K562 (cell line): ENCODE results near the gene BAMBI. TPM values are rescaled to one million over a fixed set of nuclear protein-coding genes. Genes with fewer than 3 reads are reported as not detected.

Experiments used
- ELF4 ChIP-seq: fragments of 450-650 bp; formaldehyde crosslinking; IDR thresholded peaks from 2 replicates; pipeline ENCODE4 v1.4.0; 2022; ENCODE audit warnings: missing genetic modification characterization
- NFIC ChIP-seq: fragments of 450-650 bp; IDR thresholded peaks from 2 replicates; pipeline ENCODE4 v1.6.1; 2017; ENCODE audit warnings: mild to moderate bottlenecking, inconsistent platforms
- NR2C1 ChIP-seq, 2 experiments: fragments of 450-650 bp; IDR thresholded peaks; 2 replicates each; pipeline ENCODE4 v1.6.1; 2017; ENCODE audit warnings: mild to moderate bottlenecking in 2 of 2, antibody characterized with exemption in 1 of 2, inconsistent platforms in 1 of 2, missing compliant biosample characterization in 1 of 2, missing genetic modification characterization in 1 of 2
- POU5F1 ChIP-seq: fragments of 150-350 bp; IDR thresholded peaks from 2 replicates; pipeline ENCODE4 v1.6.1; 2014; ENCODE audit warnings: borderline replicate concordance, low read length, low read depth, mild to moderate bottlenecking; ENCODE audit not compliant: partially characterized antibody
- PYGO2 ChIP-seq: fragments of 450-650 bp; IDR thresholded peaks from 2 replicates; pipeline ENCODE4 v1.6.1; 2016; ENCODE audit warnings: mild to moderate bottlenecking, missing genetic modification characterization, moderate library complexity, missing compliant biosample characterization
- RAD21 ChIP-seq, 2 experiments: fragments of 250-450 bp in 1 of 2; fragments of 450-650 bp in 1 of 2; sonication (Bioruptor Pico) in 1 of 2; formaldehyde crosslinking in 1 of 2; IDR thresholded peaks in 1 of 2; conservative IDR thresholded peaks in 1 of 2; 2 replicates each; pipeline versions ENCODE4 v1.4.0 to v1.8.0; 2020 to 2022; ENCODE audit warnings: mild to moderate bottlenecking in 2 of 2, moderate library complexity in 1 of 2
- ZNF316 ChIP-seq: fragments of 450-650 bp; IDR thresholded peaks from 2 replicates; pipeline ENCODE4 v1.6.1; 2016
- ZNF695 ChIP-seq: fragments of 450-650 bp; formaldehyde crosslinking; IDR thresholded peaks from 2 replicates; pipeline ENCODE4 v1.4.0; 2020; ENCODE audit warnings: mild to moderate bottlenecking, moderate library complexity
- ZNF77 ChIP-seq: fragments of 250-450 bp; sonication (Bioruptor Pico); IDR thresholded peaks from 2 replicates; pipeline ENCODE4 v1.5.0; 2020
- polyA plus RNA-seq, 8 experiments: library from polyadenylated mRNA; depleted of rRNA in 4 of 8; stranded (reverse) in 5 of 8; unstranded in 3 of 8; fragments of >200 nt; fragmentation: Nextera tagmentation in 2 of 8; fragmentation: Illumina TruSeq in 1 of 8; extraction: Ambion mirVana in 2 of 8; extraction: Trizol in 1 of 8; gene quantifications; 2 replicates each; pipeline versions ENCODE4 v1.2.1 to v1.2.3, GENCODE V29; 2011 to 2014; ENCODE audit warnings: inconsistent platforms in 1 of 8, missing spikeins in 1 of 8
- total RNA-seq, 7 experiments: library from RNA; depleted of rRNA in 6 of 7; stranded (reverse); fragments of >200 nt in 6 of 7; fragmentation: Illumina TruSeq in 2 of 7; extraction: Trizol in 2 of 7; gene quantifications; 2 replicates each; pipeline versions ENCODE4 v1.2.1 to v1.2.3, GENCODE V29; 2011 to 2021; ENCODE audit warnings: low replicate concordance in 1 of 7
- TF ChIP-seq, protein P1 (sequence below): sonication (generic); formaldehyde crosslinking; IDR thresholded peaks from 2 replicates; pipeline ENCODE4 v1.9.0; 2022; ENCODE audit warnings: mild to moderate bottlenecking, missing genetic modification reagents
- TF ChIP-seq, protein P2 (sequence below): fragments of 450-650 bp; IDR thresholded peaks from 2 replicates; pipeline ENCODE4 v1.7.0; 2016; ENCODE audit warnings: borderline replicate concordance
- TF ChIP-seq, protein P3 (sequence below): fragments of 450-650 bp; IDR thresholded peaks from 2 replicates; pipeline ENCODE4 v1.6.1; 2018; ENCODE audit not compliant: partially characterized antibody
- TF ChIP-seq, protein P4 (sequence below): sonication (generic); formaldehyde crosslinking; IDR thresholded peaks from 2 replicates; pipeline ENCODE4 v1.8.0; 2023; ENCODE audit warnings: missing genetic modification reagents, mild to moderate bottlenecking, borderline replicate concordance

Gene BAMBI
- total and polyA plus RNA-seq, 9 of the 15 experiments (the other 6 are each of a cell fraction or from before 2014, with no cell fraction given): 2.0 to 21.8 (median 13.5) TPM

DNA sequence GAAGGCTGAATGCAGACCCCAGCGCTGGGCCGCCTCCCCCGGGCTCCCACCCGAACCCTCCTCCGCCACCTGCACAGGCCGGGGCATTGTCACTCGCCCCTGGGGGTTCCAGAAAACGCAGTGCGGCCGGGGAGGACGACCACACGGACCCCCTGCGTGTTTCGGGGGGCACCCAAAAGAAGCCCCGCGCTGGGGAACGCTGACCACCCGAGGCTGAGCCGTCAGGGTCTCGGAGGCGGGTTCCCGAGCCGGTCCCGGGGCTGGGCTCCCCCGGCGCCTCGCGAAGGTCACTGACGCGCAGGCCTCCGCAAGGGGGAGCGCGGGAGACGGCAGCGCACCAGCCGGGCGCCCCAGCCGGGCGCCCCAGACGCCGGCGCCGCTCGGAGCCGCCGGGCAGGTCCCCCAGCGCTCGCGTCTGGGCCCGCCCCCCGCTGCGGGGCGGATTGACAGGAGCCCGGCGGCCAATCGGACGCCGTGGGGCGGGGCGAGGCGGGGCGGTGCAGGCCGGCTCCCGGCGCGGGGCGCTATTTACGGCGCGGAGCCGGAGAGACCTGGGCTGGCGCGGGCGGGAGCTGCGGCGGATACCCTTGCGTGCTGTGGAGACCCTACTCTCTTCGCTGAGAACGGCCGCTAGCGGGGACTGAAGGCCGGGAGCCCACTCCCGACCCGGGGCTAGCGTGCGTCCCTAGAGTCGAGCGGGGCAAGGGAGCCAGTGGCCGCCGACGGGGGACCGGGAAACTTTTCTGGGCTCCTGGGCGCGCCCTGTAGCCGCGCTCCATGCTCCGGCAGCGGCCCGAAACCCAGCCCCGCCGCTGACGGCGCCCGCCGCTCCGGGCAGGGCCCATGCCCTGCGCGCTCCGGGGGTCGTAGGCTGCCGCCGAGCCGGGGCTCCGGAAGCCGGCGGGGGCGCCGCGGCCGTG is at the start of gene BAMBI (continued):
- TF ChIP-seq ELF4 (CRISPR knock-in tag) (no peak), NFIC (peak; percentile 33; the same call in 1 of the 2 replicates), ZNF695 (CRISPR knock-in tag) (no peak), PYGO2 (no peak), RAD21 (CRISPR knock-in tag; conservative IDR thresholded peaks at IDR 0.05 in 1 of 2, IDR thresholded peaks at IDR 0.05 in 1 of 2) (peak; percentile 85 to 87), ZNF316 (no peak), NR2C1 (IDR thresholded peaks at IDR 0.05) (no peak), NR2C1 (tag; IDR thresholded peaks at IDR 0.05) (no peak), ZNF77 (no peak), POU5F1 (no peak)
- TF ChIP-seq, protein P1, sequence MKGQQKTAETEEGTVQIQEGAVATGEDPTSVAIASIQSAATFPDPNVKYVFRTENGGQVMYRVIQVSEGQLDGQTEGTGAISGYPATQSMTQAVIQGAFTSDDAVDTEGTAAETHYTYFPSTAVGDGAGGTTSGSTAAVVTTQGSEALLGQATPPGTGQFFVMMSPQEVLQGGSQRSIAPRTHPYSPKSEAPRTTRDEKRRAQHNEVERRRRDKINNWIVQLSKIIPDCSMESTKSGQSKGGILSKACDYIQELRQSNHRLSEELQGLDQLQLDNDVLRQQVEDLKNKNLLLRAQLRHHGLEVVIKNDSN (CRISPR knock-in tag): no peak
- TF ChIP-seq, protein P2, sequence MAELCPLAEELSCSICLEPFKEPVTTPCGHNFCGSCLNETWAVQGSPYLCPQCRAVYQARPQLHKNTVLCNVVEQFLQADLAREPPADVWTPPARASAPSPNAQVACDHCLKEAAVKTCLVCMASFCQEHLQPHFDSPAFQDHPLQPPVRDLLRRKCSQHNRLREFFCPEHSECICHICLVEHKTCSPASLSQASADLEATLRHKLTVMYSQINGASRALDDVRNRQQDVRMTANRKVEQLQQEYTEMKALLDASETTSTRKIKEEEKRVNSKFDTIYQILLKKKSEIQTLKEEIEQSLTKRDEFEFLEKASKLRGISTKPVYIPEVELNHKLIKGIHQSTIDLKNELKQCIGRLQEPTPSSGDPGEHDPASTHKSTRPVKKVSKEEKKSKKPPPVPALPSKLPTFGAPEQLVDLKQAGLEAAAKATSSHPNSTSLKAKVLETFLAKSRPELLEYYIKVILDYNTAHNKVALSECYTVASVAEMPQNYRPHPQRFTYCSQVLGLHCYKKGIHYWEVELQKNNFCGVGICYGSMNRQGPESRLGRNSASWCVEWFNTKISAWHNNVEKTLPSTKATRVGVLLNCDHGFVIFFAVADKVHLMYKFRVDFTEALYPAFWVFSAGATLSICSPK: no peak
- TF ChIP-seq, protein P3, sequence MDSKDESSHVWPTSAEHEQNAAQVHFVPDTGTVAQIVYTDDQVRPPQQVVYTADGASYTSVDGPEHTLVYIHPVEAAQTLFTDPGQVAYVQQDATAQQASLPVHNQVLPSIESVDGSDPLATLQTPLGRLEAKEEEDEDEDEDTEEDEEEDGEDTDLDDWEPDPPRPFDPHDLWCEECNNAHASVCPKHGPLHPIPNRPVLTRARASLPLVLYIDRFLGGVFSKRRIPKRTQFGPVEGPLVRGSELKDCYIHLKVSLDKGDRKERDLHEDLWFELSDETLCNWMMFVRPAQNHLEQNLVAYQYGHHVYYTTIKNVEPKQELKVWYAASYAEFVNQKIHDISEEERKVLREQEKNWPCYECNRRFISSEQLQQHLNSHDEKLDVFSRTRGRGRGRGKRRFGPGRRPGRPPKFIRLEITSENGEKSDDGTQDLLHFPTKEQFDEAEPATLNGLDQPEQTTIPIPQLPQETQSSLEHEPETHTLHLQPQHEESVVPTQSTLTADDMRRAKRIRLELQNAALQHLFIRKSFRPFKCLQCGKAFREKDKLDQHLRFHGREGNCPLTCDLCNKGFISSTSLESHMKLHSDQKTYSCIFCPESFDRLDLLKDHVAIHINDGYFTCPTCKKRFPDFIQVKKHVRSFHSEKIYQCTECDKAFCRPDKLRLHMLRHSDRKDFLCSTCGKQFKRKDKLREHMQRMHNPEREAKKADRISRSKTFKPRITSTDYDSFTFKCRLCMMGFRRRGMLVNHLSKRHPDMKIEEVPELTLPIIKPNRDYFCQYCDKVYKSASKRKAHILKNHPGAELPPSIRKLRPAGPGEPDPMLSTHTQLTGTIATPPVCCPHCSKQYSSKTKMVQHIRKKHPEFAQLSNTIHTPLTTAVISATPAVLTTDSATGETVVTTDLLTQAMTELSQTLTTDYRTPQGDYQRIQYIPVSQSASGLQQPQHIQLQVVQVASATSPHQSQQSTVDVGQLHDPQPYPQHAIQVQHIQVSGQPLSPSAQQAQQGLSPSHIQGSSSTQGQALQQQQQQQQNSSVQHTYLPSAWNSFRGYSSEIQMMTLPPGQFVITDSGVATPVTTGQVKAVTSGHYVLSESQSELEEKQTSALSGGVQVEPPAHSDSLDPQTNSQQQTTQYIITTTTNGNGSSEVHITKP: peak; percentile 97
- TF ChIP-seq, protein P4, sequence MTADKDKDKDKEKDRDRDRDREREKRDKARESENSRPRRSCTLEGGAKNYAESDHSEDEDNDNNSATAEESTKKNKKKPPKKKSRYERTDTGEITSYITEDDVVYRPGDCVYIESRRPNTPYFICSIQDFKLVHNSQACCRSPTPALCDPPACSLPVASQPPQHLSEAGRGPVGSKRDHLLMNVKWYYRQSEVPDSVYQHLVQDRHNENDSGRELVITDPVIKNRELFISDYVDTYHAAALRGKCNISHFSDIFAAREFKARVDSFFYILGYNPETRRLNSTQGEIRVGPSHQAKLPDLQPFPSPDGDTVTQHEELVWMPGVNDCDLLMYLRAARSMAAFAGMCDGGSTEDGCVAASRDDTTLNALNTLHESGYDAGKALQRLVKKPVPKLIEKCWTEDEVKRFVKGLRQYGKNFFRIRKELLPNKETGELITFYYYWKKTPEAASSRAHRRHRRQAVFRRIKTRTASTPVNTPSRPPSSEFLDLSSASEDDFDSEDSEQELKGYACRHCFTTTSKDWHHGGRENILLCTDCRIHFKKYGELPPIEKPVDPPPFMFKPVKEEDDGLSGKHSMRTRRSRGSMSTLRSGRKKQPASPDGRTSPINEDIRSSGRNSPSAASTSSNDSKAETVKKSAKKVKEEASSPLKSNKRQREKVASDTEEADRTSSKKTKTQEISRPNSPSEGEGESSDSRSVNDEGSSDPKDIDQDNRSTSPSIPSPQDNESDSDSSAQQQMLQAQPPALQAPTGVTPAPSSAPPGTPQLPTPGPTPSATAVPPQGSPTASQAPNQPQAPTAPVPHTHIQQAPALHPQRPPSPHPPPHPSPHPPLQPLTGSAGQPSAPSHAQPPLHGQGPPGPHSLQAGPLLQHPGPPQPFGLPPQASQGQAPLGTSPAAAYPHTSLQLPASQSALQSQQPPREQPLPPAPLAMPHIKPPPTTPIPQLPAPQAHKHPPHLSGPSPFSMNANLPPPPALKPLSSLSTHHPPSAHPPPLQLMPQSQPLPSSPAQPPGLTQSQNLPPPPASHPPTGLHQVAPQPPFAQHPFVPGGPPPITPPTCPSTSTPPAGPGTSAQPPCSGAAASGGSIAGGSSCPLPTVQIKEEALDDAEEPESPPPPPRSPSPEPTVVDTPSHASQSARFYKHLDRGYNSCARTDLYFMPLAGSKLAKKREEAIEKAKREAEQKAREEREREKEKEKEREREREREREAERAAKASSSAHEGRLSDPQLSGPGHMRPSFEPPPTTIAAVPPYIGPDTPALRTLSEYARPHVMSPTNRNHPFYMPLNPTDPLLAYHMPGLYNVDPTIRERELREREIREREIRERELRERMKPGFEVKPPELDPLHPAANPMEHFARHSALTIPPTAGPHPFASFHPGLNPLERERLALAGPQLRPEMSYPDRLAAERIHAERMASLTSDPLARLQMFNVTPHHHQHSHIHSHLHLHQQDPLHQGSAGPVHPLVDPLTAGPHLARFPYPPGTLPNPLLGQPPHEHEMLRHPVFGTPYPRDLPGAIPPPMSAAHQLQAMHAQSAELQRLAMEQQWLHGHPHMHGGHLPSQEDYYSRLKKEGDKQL (CRISPR knock-in tag): no peak
